ENCODE data around the gene WDR38.
A peak's percentile ranks its signal among the peaks of the same experiment; 100 is the strongest.

Gene WDR38

DNA sequence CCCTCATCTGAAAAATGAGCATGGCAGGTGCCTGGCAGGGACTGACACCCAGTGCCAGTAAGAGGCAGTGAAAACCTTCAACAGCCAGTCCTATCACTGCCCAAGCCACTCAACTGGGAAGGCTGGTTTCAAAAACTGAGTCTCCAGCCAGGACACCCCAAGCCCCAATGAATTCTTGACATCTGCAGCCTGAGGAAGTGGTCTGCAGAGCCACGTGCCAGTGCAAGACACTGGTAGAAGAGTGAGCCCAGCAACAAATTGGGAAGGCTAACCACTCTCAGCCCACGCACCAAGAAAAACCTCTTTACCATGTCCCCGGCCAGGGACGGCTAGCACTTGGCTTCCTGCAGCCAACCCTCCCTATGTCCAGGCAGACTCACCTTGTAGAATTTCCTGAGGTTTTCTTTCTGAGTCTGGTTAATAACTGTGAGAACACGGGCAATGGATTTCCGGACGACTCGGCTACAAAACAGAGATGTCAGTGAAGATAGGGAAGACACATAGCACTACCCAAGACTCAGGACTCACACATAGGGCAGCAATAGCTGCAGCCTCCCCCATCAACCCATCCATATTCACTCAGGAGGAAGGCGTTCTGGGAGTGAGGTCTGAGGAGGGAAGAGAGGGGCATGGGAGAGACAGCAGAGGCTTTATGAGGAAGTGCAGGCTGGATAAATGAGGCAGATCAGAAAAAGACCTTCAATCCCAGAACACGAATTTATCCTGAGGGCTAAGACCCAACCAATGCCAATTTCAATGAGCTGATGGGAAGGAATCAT is 6.7 kb downstream of the WDR38 start:
- DNase-seq: no peak

DNA sequence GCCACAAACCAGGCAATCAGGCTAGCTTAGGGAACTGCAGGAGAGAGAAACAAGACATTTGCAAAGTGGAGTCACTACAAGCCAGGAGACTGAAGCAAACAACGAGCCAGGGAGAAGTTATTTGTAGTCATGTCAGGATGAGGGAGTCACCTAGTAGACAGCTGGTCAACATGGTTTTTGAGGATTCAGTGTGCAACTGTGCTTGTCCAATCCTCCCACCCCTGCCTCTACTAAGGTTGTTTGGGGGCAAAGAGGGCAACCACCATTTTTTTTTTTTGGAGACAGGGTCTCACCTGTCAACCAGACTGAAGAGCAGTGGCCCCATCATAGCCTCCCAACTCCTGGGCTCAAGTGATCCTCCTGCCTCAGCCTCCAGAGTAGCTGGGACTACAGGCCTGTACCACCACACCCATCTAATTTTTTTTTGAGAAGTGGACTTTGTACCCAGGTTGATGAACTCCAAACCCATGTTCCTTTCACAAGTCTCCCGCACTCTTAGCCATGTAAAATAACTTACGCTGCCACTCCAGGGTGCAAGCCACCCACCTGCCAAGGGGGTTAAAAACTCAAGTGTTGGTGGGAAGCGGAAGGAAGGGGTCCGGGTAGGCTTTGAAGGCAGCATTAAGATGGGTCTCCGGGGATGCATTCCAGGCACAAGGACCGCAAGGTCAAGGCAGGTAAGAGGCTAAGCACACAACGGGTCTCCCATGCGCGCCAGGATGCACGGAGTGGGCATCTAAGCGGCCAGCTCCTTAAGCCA is 7.5 kb downstream of the WDR38 start:
- no peak for DNase-seq

DNA sequence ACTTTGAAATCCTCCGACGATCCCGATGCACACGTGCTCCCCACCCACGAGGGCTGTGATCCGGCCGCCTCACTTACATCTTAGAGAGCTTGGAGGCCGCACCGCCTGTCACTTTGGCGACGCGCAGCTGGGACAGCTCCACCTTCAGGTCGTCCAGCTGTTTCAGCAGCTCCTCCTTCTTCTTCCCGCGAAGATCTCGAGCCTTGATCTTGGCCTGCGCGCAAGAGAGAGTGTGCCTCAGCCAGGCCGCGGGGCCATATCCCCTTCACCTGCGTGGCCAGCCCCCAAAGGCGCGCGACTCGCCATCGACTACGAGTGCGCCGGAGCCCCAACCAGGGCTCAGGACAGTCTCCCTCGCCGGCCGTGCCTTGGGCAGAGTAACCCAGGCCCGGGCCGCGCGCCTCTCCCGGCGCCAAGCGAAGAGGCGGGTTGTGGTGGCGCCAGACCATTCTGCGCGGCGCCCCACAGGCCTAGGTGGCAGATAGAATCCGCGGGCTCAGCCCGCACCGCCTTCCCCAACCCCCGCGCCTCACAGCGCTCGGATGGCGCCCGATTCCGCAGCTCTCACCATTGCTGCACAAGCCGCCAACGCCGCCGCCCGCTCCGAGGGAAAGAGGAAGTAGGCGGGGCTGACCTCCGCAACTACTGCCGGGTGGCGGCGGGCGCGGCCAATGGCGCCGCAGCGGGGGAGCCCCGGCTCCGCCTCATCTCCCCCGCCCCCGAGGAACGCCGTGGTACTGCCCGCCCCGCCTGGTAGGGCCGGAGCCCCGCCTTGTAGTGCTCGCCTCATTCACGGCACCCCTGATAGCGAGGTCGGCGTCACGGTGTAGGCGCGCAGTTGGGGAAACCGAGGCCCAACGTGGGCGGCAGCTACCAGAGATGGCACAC is 8.3 kb downstream of the WDR38 start, which contains the start of the genes ARPC5L and RPL35:
Gene ARPC5L (plus strand): TSS at position 789 of the 888 bp plus-strand sequence. CDS start 7,161 bp downstream, outside the sequence.
Gene RPL35 (minus strand): TSS at position 616 of the 888 bp plus-strand sequence. CDS start 45 bp downstream, at position 571.
- DNase-seq: peak; percentile 90

DNA sequence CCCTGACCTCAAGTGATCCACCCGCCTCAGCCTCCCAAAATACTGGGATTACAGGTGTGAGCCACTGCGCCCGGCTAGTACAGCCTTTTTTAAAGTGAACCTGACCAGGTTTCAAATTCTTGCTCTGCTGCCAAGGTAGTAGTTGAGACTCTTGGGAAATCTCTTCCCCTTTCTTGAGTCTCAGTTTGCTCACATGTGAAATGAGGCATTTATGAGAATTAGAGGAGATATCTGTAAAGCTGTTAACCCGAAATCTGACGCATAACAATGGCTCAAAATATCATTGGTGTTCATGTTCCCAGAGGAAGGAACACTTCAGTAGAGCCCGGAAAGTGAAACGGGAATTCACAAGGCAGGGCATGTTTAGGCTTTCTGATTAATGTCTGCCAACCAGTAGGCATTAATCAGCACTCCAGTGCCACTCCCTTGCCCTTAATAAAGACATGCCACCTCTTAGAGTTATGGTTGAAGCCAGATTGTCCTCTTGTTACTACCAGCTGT is 10.2 kb downstream of the WDR38 start:
- no peak for DNase-seq

DNA sequence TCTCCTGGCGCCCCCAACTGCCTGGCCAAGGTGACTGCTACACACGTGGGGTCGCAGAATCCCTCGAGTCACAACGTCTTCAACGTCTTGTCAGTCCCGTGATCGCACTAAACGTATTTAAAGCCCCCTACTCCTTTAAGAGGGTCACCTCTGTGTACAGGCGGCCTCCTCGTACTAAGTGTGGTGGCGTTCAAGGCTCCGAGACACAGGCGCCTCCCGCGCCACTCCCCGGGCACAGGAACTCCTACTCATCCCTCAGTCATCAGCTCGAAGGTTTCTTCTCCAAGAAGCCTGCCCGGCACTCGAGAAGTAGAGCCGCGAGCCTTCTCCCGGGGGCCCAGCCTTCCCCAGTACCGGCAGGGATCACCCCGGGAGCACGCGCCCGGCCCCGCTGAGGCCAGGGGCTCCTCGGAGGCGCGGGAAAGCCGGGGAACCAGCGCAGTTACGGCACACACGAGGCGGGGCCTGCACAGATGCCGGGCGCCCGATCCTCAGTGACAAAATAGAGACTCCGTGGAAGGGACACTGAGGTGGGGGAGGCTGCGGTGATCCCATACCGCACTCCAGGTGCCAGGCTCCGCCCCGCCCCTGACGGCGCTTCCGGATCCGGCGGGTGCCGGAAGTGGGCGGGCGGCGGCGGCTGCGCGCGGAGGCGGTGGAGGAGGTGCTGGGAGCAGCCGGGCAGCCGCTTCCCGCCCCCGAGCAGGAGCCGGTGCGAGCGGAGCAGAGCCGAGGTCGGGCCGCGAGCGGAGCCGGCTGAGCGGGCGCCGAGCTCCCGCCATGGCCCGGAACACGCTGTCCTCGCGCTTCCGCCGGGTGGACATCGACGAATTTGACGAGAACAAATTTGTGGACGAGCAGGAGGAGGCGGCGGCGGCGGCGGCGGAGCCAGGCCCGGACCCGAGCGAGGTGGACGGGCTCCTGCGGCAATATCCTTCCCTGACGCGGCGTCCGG is 15.5 kb downstream of the WDR38 start:
- peak; percentile 75 for DNase-seq

DNA sequence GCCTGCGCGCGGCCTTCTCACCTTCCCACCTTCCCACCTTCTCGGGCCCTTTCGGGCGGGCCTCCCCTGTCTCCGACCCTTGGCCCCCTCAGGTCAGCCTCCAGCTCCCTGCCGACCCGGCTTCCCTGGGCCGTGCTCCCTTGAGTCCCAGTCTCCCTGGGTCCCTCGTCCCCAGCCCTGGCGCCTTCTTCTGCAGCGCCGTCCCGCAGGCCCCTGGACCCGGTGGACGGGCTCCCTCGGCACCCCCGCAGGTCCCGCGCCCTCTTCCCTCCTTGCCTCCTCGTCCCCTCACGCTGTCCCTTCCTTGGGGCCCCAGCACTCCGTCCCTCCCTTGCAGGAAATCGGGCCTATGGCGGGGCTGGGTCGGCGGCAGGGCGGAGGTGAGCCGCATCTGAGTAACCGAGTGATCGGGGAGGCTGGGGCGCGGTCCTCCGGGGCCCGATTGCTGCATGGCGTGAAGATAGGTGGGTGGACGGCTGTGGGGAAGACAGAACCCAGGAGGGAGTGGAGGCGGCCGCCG is 16.3 kb downstream of the WDR38 start:
- no peak for DNase-seq

DNA sequence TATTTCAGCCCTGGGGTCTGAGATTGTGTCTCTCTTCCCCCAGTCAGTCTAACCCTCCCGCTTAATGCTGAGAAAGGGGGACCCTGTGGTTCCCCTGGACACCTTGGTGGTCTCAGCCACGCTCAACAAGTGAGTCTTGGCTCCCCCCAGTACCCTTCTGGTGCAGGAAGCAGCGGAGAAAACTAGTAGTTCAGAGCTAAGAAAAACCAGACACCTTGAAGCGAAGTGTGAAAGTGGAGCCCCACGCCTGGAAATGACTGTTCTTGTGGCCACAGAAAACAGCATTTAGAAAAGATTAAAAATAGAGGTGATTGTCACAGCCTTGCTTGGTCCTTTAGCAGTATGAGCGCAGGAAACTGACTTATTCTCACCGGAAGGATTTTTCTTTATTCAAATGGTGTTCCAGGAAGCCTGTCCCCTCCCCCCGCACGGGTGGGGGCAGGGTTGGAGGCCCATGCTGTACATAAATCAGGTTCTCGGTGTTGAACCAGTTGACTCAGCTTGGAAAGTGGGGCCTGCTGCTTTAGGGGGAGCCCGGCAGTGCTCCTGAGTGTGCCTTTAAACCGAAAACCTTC is 16.8 kb downstream of the WDR38 start:
- DNase-seq: no peak

DNA sequence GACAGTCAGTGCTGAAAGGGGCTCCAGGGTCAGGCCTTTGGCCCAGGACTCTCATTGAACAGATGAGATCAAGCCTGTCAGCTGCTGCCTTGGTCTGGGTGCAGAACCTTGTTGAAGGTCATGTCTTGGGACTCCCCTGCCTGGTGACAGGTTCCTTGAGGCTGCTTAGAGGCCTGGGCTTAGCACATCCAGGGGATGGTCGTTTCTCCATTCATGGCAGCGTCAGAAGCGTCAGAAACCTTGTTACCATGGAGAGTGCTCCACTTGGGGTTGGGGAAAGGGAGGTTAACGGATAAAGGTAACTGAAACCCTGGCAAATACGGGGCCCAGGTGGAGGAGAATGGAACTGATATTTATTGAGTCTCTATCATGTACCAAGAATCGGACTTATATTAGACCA is 17.5 kb downstream of the WDR38 start:
- no peak for DNase-seq

DNA sequence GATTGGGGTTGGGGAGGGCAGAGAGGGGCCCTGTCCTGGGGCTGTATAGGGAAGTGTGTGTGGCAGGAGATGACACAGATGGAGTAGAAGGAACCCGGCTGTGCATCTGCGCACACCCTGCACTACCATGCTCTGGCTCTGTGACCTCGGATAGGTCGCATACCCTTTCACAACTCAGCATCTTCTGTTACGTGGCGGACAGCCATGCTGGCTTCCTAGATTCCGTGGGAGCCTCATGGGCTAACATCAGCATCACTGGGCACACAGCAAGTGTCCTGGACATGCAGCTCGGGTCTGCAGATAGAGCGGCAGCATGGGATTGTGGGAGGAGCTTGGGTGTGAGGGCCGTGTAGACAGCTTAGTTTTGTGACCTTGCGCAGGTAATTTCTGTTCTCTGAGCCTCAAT is 17.9 kb downstream of the WDR38 start:
- DNase-seq: no peak

DNA sequence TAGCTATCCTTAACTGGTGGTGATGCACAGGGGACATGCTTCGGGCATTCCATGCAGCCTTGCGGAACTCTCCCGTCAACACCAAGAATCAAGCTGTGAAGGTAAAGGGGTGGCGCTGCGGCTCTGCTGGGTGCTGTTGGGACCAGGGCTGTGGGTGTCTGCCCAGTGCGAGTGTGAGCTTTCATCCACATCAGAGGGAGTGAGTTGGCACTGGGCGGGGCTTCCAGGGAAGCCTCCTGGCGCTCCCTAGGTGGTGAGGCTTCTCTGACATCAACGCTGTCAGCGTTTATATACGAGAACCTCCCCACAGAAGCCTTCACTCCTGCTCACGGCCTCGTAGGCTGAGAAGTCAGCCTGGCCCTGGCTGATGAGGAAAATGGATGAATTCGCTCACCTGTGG is 20.4 kb downstream of the WDR38 start:
- no peak for DNase-seq

DNA sequence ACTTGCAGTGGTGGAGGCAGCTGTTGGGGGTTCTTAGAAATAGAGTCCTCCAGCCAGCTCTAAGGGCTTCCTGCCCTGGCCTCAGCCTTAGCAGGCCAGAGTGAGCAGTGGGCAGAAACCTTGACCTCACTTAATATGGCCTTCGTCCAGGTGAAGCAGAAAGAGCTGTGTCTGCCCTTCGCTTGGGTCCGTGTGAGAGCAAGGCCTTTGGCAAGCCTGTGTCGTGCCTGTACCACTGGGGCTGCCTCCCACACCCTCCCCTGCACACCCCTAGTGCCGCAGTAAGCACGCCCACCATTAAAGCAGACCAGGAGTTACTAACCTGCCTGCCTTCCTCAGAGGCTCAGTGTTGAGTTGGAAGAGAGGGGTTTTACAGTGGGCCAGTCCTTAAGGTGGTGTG is 22.2 kb downstream of the WDR38 start:
- DNase-seq: no peak

DNA sequence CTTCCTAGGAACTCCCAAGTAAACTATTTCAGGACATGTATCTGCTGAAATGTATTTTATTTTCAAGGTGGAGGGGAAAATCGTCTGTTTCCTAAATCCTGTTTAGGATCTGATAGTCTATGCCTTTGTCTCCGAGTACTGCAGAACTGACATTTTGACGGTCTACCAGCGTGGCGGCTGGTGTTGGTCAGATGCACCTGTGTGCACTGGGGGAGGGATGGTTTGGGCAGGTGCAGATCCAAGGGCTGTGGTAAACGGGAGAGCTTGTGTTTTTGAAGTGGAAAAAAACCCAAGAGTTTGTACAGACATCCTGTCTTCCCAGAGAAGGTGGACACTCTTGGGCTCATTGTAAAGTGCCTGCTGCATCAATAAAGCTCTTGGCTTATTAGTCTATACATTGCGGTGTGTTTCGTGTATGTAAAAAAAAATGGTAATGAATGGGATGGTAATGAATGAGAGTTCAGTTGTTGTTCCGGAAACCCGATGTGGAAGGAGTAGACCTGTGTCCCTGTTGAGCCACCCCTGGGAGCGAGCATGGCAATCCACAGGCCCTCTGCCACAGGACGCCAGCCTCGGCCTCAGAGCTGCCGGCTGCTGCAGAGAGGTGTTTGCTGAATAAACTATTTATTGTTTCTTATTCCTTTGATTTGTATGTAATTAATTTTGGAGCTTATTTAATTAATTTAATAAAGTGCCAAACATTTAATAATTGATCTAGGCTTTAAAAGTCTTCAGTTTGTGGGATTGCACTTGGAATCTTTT is 23.9 kb downstream of the WDR38 start:
- DNase-seq: no peak

DNA sequence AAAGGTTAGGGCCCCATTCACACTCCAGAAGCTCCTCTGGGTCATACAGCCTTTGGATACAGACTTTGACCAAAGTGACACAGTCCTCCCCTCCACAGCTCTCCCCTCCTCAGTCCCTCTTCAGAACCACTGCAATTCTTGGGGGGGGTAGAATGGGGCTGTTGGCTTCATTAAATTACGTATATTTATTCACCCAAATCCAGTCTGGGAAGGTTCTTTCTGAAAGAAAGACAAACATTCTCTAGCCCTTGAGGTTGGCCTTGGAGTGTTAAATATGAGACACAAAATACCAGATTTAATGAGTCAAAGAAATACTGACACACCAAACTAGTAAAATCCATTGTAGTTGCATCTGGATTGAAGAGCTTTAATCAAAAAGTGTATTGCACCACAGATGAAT is 24.8 kb downstream of the WDR38 start:
- DNase-seq: no peak

DNA sequence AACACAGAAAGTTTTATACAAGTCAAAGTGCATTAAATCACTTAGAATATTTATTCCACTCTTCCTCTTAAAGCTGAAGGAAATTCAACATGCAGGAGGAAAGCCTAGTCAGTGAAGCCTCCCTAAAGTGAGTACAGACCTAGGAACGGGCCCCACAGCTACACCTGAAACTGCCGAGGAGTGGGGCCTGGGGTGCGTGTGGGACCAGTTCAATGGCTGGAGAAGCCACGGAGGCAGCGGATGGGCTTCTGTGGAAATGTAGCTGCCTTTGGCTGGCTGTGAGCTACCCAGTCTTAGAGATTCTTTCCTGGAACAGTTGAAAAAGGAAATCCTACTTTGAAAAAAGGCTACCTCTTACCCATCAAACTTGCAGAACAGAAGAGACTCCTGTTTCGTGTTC is 25.3 kb downstream of the WDR38 start:
- DNase-seq: no peak

DNA sequence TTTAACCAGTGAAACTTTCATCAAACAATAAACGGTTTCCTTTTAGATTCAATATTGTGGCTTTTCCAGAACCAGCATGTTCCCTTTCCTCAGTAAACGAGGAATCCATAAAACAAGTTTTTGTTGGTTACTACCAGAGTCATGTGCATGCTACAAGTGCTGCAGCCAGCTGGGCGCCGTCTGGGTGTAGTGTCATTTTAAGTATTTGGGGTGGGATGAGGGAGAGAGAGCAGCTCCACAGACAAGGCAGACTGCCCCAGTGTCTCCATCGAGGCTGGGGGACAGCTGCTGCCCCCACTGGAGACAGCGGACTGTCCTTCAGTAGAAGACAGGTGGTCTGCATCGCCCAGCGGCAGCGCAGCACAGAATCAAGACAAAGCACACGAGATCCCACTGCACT is 26.0 kb downstream of the WDR38 start:
- no peak for DNase-seq

DNA sequence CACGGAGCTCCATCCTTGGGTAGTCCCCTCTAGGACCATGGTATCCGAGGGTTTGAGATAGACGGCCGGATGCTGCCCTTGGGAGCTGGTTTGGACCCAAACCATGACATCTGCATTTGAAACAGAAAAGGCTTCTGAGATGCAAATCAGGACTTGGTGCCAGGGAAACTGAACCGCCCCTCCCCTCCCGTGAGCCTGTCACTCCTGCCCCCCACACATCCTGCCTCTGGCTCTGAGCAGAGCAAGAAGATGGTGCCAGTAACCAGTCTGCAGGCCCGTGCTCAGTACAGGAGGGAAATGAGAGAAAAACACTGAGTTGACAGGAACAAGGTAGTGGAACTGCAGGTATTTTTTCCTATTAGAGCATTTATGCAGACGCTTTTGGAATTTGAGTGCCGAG is 27.2 kb downstream of the WDR38 start:
- no peak for DNase-seq

DNA sequence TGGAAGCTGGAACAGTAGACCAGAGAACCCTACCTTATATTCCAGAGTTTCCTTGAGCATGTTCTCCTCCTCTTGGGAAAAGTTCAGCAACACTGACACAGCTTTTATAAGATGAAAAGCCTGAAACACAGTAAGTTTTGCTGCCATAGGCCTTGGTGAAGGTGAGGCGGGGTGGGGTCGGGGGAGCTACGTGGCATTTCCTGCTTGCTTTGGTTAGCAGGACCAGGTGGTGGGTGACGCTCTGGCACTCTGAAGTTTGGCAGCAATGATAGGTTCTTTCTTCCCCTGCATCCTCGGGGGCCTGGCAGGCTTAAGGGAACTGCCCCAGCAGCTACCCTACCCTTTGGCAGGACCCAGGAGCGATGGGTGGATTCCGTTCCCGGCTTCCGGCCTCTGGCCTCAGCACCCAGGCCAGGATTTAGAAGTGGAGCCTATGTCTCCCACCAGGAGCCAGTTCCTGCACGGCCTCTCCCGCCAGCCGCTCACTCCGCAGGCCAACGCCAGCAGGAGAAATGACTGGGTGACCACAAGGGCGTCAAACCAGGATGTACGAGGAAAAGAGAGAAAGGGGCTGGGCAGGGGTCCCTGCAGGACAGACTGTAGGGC is 28.0 kb downstream of the WDR38 start:
- DNase-seq: no peak

DNA sequence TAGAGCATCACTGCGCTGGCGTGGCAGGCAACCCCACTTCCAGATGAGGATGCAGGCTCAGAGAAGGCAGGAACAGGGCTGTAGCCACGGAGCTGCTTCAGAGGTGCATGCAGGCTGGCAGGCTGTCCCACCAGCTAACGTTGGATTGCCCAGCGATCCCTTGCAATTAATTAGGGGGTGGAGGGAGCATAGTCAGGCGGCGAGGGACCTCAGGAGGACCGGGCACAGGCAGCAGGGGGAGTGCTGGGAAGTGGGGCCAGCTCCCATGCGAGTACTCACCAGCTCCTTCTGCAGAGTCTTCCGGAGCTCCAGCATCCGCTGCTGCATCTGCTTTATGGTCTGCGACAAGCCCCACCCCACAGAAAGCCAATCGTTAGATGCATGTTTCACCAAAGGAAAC is 29.0 kb downstream of the WDR38 start:
- DNase-seq: no peak

DNA sequence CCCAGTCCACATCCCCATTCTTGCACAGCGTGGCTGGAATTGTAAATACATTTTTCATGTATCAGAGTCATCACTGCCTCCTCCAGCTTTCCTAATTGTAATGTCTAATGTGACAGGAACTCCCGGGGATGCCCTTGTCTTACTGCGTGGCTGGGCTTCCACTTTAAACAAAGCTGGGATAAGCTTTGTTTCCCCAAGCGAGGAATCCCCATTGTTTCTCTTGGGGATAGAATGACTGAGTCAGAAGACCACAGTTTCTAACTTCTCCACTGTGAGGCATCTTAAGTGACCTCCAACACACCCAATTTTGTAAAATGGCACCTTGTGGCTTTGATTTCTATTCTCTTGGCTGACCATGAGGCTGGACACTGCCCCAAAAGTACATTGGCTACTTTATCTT is 31.1 kb downstream of the WDR38 start:
- DNase-seq: no peak

DNA sequence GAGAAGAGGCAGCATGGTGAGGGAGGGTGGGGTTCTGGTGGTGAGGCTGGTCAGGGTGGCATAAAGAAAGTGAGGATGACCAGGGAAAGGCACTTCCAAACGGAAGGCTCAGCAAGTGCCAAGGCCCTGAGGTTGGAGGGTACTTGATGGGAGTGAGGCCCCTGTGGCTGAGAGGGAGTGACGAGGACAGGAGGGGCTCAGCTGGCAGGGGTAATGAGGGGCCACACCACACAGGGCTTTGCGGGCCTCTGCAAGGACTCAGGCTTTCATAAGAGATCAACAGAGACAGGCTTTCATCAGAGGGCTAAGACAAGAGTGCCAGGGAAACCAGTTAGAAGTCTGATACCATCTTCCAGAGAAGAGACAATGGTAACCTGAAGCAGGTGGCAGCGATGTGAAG is 32.3 kb downstream of the WDR38 start:
- DNase-seq: no peak

All from NCI-H1048 (cell line).